GM12891 (cell line): Measurements from ENCODE around the gene DNAH8.

Experiments used
- POLR2A ChIP-seq: IDR thresholded peaks from 2 replicates; pipeline ENCODE4 v1.6.1; 2011; ENCODE audit warnings: low read depth, low read length, control low read depth
- POLR2AphosphoS5 ChIP-seq: IDR thresholded peaks from 2 replicates; pipeline ENCODE4 v1.6.1; 2011; ENCODE audit warnings: low read depth, low read length, control low read depth
- SPI1 ChIP-seq: IDR thresholded peaks from 2 replicates; pipeline ENCODE4 v1.6.1; 2011; ENCODE audit warnings: low read depth, low read length, control low read depth

GRCh38 chr6:38774929-38775707 lies 60.0 kb downstream of the DNAH8 start:
- no peak for TF ChIP-seq POLR2A
- no peak for TF ChIP-seq POLR2AphosphoS5
- TF ChIP-seq SPI1 = peak; percentile 53
